ENCODE measurements around the gene CORO2A. TPM values are rescaled to one million over a fixed set of nuclear protein-coding genes. Genes with fewer than 3 reads are reported as not detected.
A peak's percentile ranks its signal among the peaks of the same experiment; 100 is the strongest.

Gene CORO2A
- total RNA-seq, 6 donors from 2014 or later = 10.5 to 22.8 (median 17.9) TPM

GRCh38 chr9:98142182-98142907 lies 50.1 kb downstream of the CORO2A start:
- H3K27me3 ChIP-seq = no peaks in the 10 kb centered on the region
- H3K4me1 ChIP-seq = peaks cover 6 to 47% (median 34%) of the 10 kb centered on the region in 4 donors
- ATAC-seq (ENCODE audit: low FRiP score in 2 of 2) (peak; percentile 76 to 92), DNase-seq (peak; percentile 83 to 92)
- H3K9me3 ChIP-seq = no peaks in the 10 kb centered on the region
- TF ChIP-seq POLR2A (IDR thresholded peaks at IDR 0.05) (no peak), CTCF (IDR thresholded peaks at IDR 0.05) (no peak), EP300 (IDR thresholded peaks at IDR 0.05) (peak in 1 of 4 donors; percentile 34), POLR2AphosphoS5 (IDR thresholded peaks at IDR 0.05) (peak; percentile 16 to 45)
- H3K27ac ChIP-seq = peak overlapping the region; percentile 31 to 83 (median 68)
- WGBS, 2 donors = 35 to 49% methylated on average over 7 to 13 of the region's 13 CpGs
- H3K36me3 ChIP-seq = no peaks in the 10 kb centered on the region
- no peak overlapping the region for H3K4me3 ChIP-seq

- 82 to 89% methylated on average over 5 of the region's 5 CpGs for WGBS, 2 donors
- TF ChIP-seq EP300 (IDR thresholded peaks at IDR 0.05) (no peak), CTCF (IDR thresholded peaks at IDR 0.05) (no peak), POLR2AphosphoS5 (IDR thresholded peaks at IDR 0.05) (no peak), POLR2A (IDR thresholded peaks at IDR 0.05) (no peak)
- no peaks in the 10 kb centered on the region for H3K9me3 ChIP-seq
- DNase-seq = no peak
- no peak overlapping the region for H3K4me3 ChIP-seq
- H3K27me3 ChIP-seq = no peaks in the 10 kb centered on the region
- no peaks in the 10 kb centered on the region for H3K36me3 ChIP-seq
- no peak for ATAC-seq (ENCODE audit: low FRiP score in 2 of 2)
- no peak overlapping the region for H3K27ac ChIP-seq
- H3K4me1 ChIP-seq = peaks cover 4 to 28% (median 16%) of the 10 kb centered on the region in 4 donors
Observed at GRCh38 chr9:98140503-98140902, 51.9 kb downstream of the CORO2A start.

GRCh38 chr9:98136489-98136888 lies 55.9 kb downstream of the CORO2A start:
- no peak overlapping the region for H3K4me3 ChIP-seq
- DNase-seq (no peak), ATAC-seq (ENCODE audit: low FRiP score in 2 of 2) (no peak)
- peaks cover 0 to 14% (median 7%) of the 10 kb centered on the region in 4 donors for H3K36me3 ChIP-seq
- TF ChIP-seq POLR2AphosphoS5 (IDR thresholded peaks at IDR 0.05) (no peak), POLR2A (IDR thresholded peaks at IDR 0.05) (no peak), EP300 (IDR thresholded peaks at IDR 0.05) (no peak), CTCF (IDR thresholded peaks at IDR 0.05) (no peak)
- no peaks in the 10 kb centered on the region for H3K9me3 ChIP-seq
- H3K4me1 ChIP-seq = peaks cover 0 to 7% (median 4%) of the 10 kb centered on the region in 4 donors
- H3K27ac ChIP-seq = no peak overlapping the region
- H3K27me3 ChIP-seq = no peaks in the 10 kb centered on the region

- Histone ChIP-seq H3K4me1 (peaks cover 0 to 7% (median 4%) of the 10 kb centered on the region in 4 donors), H3K27ac (no peak overlapping the region), H3K9me3 (no peaks in the 10 kb centered on the region), H3K4me3 (no peak overlapping the region), H3K36me3 (peaks cover 0 to 14% (median 7%) of the 10 kb centered on the region in 4 donors), H3K27me3 (no peaks in the 10 kb centered on the region)
- WGBS, 2 donors = 86 to 94% methylated on average over 7 of the region's 7 CpGs
- DNase-seq (no peak), ATAC-seq (ENCODE audit: low FRiP score in 2 of 2) (no peak)
- TF ChIP-seq EP300 (IDR thresholded peaks at IDR 0.05) = no peak
- TF ChIP-seq POLR2A (IDR thresholded peaks at IDR 0.05) = no peak
- TF ChIP-seq POLR2AphosphoS5 (IDR thresholded peaks at IDR 0.05) = no peak
- TF ChIP-seq CTCF (IDR thresholded peaks at IDR 0.05) = no peak
Observed at GRCh38 chr9:98135938-98136337, 56.5 kb downstream of the CORO2A start.

- Histone ChIP-seq H3K36me3 (peaks cover 0 to 17% (median 7%) of the 10 kb centered on the region in 4 donors), H3K4me3 (no peak overlapping the region), H3K4me1 (peaks cover 0 to 7% (median 4%) of the 10 kb centered on the region in 4 donors), H3K27ac (no peak overlapping the region), H3K27me3 (no peaks in the 10 kb centered on the region), H3K9me3 (no peaks in the 10 kb centered on the region)
- TF ChIP-seq POLR2A (IDR thresholded peaks at IDR 0.05) = no peak
- no peak for TF ChIP-seq CTCF (IDR thresholded peaks at IDR 0.05)
- TF ChIP-seq EP300 (IDR thresholded peaks at IDR 0.05) = no peak
- no peak for TF ChIP-seq POLR2AphosphoS5 (IDR thresholded peaks at IDR 0.05)
- ATAC-seq (ENCODE audit: low FRiP score in 2 of 2) (no peak), DNase-seq (no peak)
- WGBS, 2 donors = 55 to 63% methylated on average over 4 of the region's 4 CpGs
Observed at GRCh38 chr9:98135558-98135934, 56.9 kb downstream of the CORO2A start.
